ENCODE data around the gene CCDC81.
"Not testable (repeated sequence)": the region's sequence is repeated elsewhere in the genome, so short reads cannot be mapped to it uniquely, and the experiment has no call there.

The CCDC81 gene

GRCh38 chr11:86374586-86374985 lies at the start of gene CCDC81:
Gene CCDC81, plus strand, starts transcription at chr11:86374887. Its CDS starts 277 bp downstream, at chr11:86375164.
- DNase-seq (ENCODE audit: low read depth in 1 of 2, low spot score in 1 of 2) = no peak

- no peak for DNase-seq (ENCODE audit: low read depth in 1 of 2, low spot score in 1 of 2)
These were observed 39.4 kb upstream of the CCDC81 start for GRCh38 chr11:86335131-86335767.

GRCh38 chr11:86337227-86337626 lies 37.5 kb upstream of the CCDC81 start:
- DNase-seq (ENCODE audit: low read depth in 1 of 2, low spot score in 1 of 2) = no peak

- no peak for DNase-seq (ENCODE audit: low read depth in 1 of 2, low spot score in 1 of 2)
These were observed 33.3 kb upstream of the CCDC81 start for GRCh38 chr11:86341382-86341781.

GRCh38 chr11:86346513-86346912 lies 28.2 kb upstream of the CCDC81 start:
- no peak for DNase-seq (ENCODE audit: low read depth in 1 of 2, low spot score in 1 of 2)

- DNase-seq (ENCODE audit: low read depth in 1 of 2, low spot score in 1 of 2) = no peak
These were observed 19.4 kb upstream of the CCDC81 start for GRCh38 chr11:86355256-86355655.

- not testable (repeated sequence) for DNase-seq (ENCODE audit: low read depth in 1 of 2, low spot score in 1 of 2)
These were observed 17.3 kb upstream of the CCDC81 start for GRCh38 chr11:86357412-86357811.

GRCh38 chr11:86358720-86359119 lies 16.0 kb upstream of the CCDC81 start:
- no peak for DNase-seq (ENCODE audit: low read depth in 1 of 2, low spot score in 1 of 2)

- no peak for DNase-seq (ENCODE audit: low read depth in 1 of 2, low spot score in 1 of 2)
These were observed 13.8 kb upstream of the CCDC81 start for GRCh38 chr11:86360775-86361395.

GRCh38 chr11:86363424-86363823 lies 11.3 kb upstream of the CCDC81 start:
- DNase-seq (ENCODE audit: low read depth in 1 of 2, low spot score in 1 of 2) = no peak

- DNase-seq (ENCODE audit: low read depth in 1 of 2, low spot score in 1 of 2) = no peak
These were observed 9.1 kb upstream of the CCDC81 start for GRCh38 chr11:86365546-86365945.

GRCh38 chr11:86369668-86370067 lies 5.0 kb upstream of the CCDC81 start:
- no peak for DNase-seq (ENCODE audit: low read depth in 1 of 2, low spot score in 1 of 2)

- DNase-seq (ENCODE audit: low read depth in 1 of 2, low spot score in 1 of 2) = no peak
These were observed 4.5 kb upstream of the CCDC81 start for GRCh38 chr11:86370171-86370570.

- DNase-seq (ENCODE audit: low read depth in 1 of 2, low spot score in 1 of 2) = no peak
These were observed 3.6 kb upstream of the CCDC81 start for GRCh38 chr11:86370922-86371594.

GRCh38 chr11:86372041-86372440 lies 2.6 kb upstream of the CCDC81 start:
- no peak for DNase-seq (ENCODE audit: low read depth in 1 of 2, low spot score in 1 of 2)

- DNase-seq (ENCODE audit: low read depth in 1 of 2, low spot score in 1 of 2) = no peak
These were observed 2.1 kb upstream of the CCDC81 start for GRCh38 chr11:86372586-86372985.

GRCh38 chr11:86374069-86374468 lies 618 bp upstream of the CCDC81 start:
- no peak for DNase-seq (ENCODE audit: low read depth in 1 of 2, low spot score in 1 of 2)

- DNase-seq (ENCODE audit: low read depth in 1 of 2, low spot score in 1 of 2) = no peak
These were observed 3.3 kb downstream of the CCDC81 start for GRCh38 chr11:86377972-86378371.

- DNase-seq (ENCODE audit: low read depth in 1 of 2, low spot score in 1 of 2) = no peak
These were observed 5.8 kb downstream of the CCDC81 start for GRCh38 chr11:86380295-86381059.

GRCh38 chr11:86383041-86383955 lies 8.6 kb downstream of the CCDC81 start:
- no peak for DNase-seq (ENCODE audit: low read depth in 1 of 2, low spot score in 1 of 2)

- no peak for DNase-seq (ENCODE audit: low read depth in 1 of 2, low spot score in 1 of 2)
These were observed 11.6 kb downstream of the CCDC81 start for GRCh38 chr11:86386283-86386682.
